HepG2 (cell line): ENCODE measurements around the gene NPDC1. TPM values are rescaled to one million over a fixed set of nuclear protein-coding genes. Genes with fewer than 3 reads are reported as not detected.

Source experiments
- ATAC-seq: fragments of 200-7000 bp; cut with Tn5 transposase; 3 replicates; pipeline ENCODE4 v1.9.1; 2020; ENCODE audit warnings: mild to moderate bottlenecking, moderate library complexity
- BruUV-seq: library from RNA; stranded (reverse); fragments of 400-500 nt; replicated peaks from 2 replicates; lab custom pipeline; 2021; lab: Mats Ljungman, UMichigan
- CTCF ChIA-PET: fragments of 300-600 bp; formaldehyde crosslinking; extraction: SDS; loops from one replicate; lab custom pipeline; 2021; ENCODE audit warnings: low total read pairs, inconsistent platforms, low intra/inter-chr PET ratio; lab: Yijun Ruan, JAX
- POLR2A ChIA-PET: fragments of 350-600 bp; sonication (Branson Sonifier 250); formaldehyde crosslinking; loops from one replicate; lab custom pipeline; 2020; ENCODE audit warnings: antibody characterized with exemption, inconsistent platforms; lab: Yijun Ruan, JAX
- DNase-seq: peaks from one replicate; pipeline ENCODE4 v3.0.0-alpha.2; 2015; ENCODE audit warnings: low spot score
- FAIRE-seq: peaks from 3 replicates; lab custom pipeline; 2011; peaks lifted over from hg19 to GRCh38; lab: Jason Lieb, UNC
- H2AFZ ChIP-seq: one replicate; pipeline ENCODE4 v1.6.1; 2011; ENCODE audit warnings: low read length, inconsistent platforms
- H3K27ac ChIP-seq: fragments of 300-600 bp; 3 replicates; pipeline ENCODE4 v1.8.0; 2011; ENCODE audit warnings: mixed run types, mild to moderate bottlenecking, mixed read lengths, low read length, inconsistent platforms; ENCODE audit not compliant: insufficient read depth; ENCODE audit errors: extremely low read length
- H3K27me3 ChIP-seq, 2 experiments: fragments of 200-600 bp in 1 of 2; 2 replicates in 1 of 2; 3 replicates in 1 of 2; pipeline versions ENCODE4 v1.6.0 to v1.8.0; 2011; ENCODE audit warnings: low read length in 2 of 2, mild to moderate bottlenecking in 2 of 2, moderate library complexity in 2 of 2, inconsistent platforms in 1 of 2; ENCODE audit not compliant: insufficient read depth in 2 of 2, control insufficient read depth in 1 of 2
- H3K36me3 ChIP-seq, 2 experiments: fragments of 200-600 bp in 1 of 2; replicated peaks in 1 of 2; 2 replicates in 1 of 2; 3 replicates in 1 of 2; pipeline versions ENCODE4 v1.5.1 to v1.8.0; 2011; ENCODE audit warnings: low read length in 2 of 2, inconsistent platforms in 1 of 2; ENCODE audit not compliant: insufficient read depth in 2 of 2, control insufficient read depth in 1 of 2
- H3K4me1 ChIP-seq: 2 replicates; pipeline ENCODE4 v1.5.1; 2012; ENCODE audit warnings: low read length, inconsistent platforms; ENCODE audit not compliant: insufficient read depth
- H3K4me2 ChIP-seq: 2 replicates; pipeline ENCODE4 v1.6.0; 2011; ENCODE audit warnings: low read depth, low read length, inconsistent platforms
- H3K4me3 ChIP-seq, 3 experiments: fragments of 200-600 bp in 1 of 3; sonication (generic), shearing (Covaris generic) in 1 of 3; replicated peaks in 1 of 3; 2 replicates each; pipeline ENCODE4 v1.5.1; 2011 to 2016; ENCODE audit warnings: low read length in 3 of 3, inconsistent platforms in 2 of 3, low read depth in 2 of 3, mild to moderate bottlenecking in 2 of 3, control low read depth in 1 of 3, mixed read lengths in 1 of 3; ENCODE audit not compliant: insufficient read depth in 1 of 3
- H3K79me2 ChIP-seq: one replicate; pipeline ENCODE4 v1.6.1; 2011; ENCODE audit warnings: low read length, inconsistent platforms; ENCODE audit not compliant: insufficient read depth
- H3K9ac ChIP-seq: 2 replicates; pipeline ENCODE4 v1.6.0; 2011; ENCODE audit warnings: mild to moderate bottlenecking, low read depth, low read length, inconsistent platforms; ENCODE audit not compliant: insufficient read depth
- H3K9me3 ChIP-seq: 2 replicates; pipeline ENCODE4 v1.5.1; 2012; ENCODE audit warnings: mild to moderate bottlenecking, low read length
- H4K20me1 ChIP-seq: 2 replicates; pipeline ENCODE4 v1.6.0; 2011; ENCODE audit warnings: inconsistent platforms, mild to moderate bottlenecking, low read length, moderate library complexity; ENCODE audit not compliant: insufficient read depth
- FOXA3 ChIP-seq: IDR thresholded peaks from 2 replicates; pipeline ENCODE4 v1.6.1; 2016; ENCODE audit warnings: missing genetic modification reagents, missing compliant biosample characterization
- PAF1 ChIP-seq: IDR thresholded peaks from 2 replicates; pipeline ENCODE4 v1.6.1; 2016; ENCODE audit warnings: missing genetic modification reagents, missing compliant biosample characterization
- POLR2AphosphoS2 ChIP-seq: IDR thresholded peaks from 2 replicates; pipeline ENCODE4 v1.6.1; 2011; ENCODE audit warnings: low read depth, low read length, improper control_type of control experiment
- SMARCC2 ChIP-seq: fragments of 450-650 bp; IDR thresholded peaks from 2 replicates; pipeline ENCODE4 v1.6.1; 2017; ENCODE audit warnings: antibody characterized with exemption, mild to moderate bottlenecking
- SRY ChIP-seq: sonication (generic); formaldehyde crosslinking; IDR thresholded peaks from 2 replicates; pipeline ENCODE4 v1.8.0; 2022; ENCODE audit warnings: mild to moderate bottlenecking, missing genetic modification reagents
- TCF12 ChIP-seq, 2 experiments: fragments of 450-650 bp in 1 of 2; sonication (generic) in 1 of 2; formaldehyde crosslinking in 1 of 2; IDR thresholded peaks; 2 replicates each; pipeline versions ENCODE4 v1.6.1 to v1.8.0; 2017 to 2022; ENCODE audit warnings: antibody characterized with exemption in 1 of 2, mild to moderate bottlenecking in 1 of 2, missing genetic modification reagents in 1 of 2, moderate library complexity in 1 of 2
- ZNF20 ChIP-seq: sonication (generic); formaldehyde crosslinking; IDR thresholded peaks from 2 replicates; pipeline ENCODE4 v1.4.0; 2020; ENCODE audit warnings: mild to moderate bottlenecking, moderate library complexity, missing genetic modification reagents
- ZNF512B ChIP-seq: sonication (generic); formaldehyde crosslinking; IDR thresholded peaks from 2 replicates; pipeline ENCODE4 v1.5.1; 2020; ENCODE audit warnings: missing genetic modification reagents, mild to moderate bottlenecking, borderline replicate concordance
- WGBS: methylation state at CpG from one replicate; pipeline ENCODE4 v1.1.6; 2017; ENCODE audit warnings: low lambda C conversion rate; 5-methylcytosine and 5-hydroxymethylcytosine counted together
- in situ Hi-C: cut with HindIII; loops from 2 replicates; pipeline ENCODE4 v1.10.0; 2017; ENCODE audit warnings: low pct_unique_long_range_greater_than_20kb; ENCODE audit not compliant: extremely low pct_ligation_motif_present
- intact Hi-C: fragments of 100-400 bp; cut with micrococcal nuclease; formaldehyde crosslinking; loops from one replicate; pipeline ENCODE4 v1.10.0; 2022; ENCODE audit not compliant: unreplicated experiment
- polyA plus RNA-seq, 8 experiments: library from polyadenylated mRNA; depleted of rRNA in 3 of 8; stranded (reverse) in 7 of 8; unstranded in 1 of 8; fragments of >200 nt; fragmentation: Illumina TruSeq in 4 of 8; extraction: Trizol in 4 of 8; gene quantifications; 2 replicates each; pipeline versions ENCODE4 v1.2.1 to v1.2.3, GENCODE V29; 2011 to 2016; ENCODE audit warnings: low read depth in 4 of 8, missing spikeins in 1 of 8, mixed read lengths in 1 of 8; ENCODE audit not compliant: insufficient read depth in 1 of 8
- total RNA-seq, 5 experiments: library from RNA; depleted of rRNA; stranded (reverse); fragments of >200 nt; fragmentation: Illumina TruSeq; extraction: Trizol; gene quantifications; 2 replicates each; pipeline ENCODE4 v1.2.3, GENCODE V29; 2016; ENCODE audit warnings: low read depth in 1 of 5

Gene NPDC1
- total and polyA plus RNA-seq, 2 of the 13 experiments (the other 11 are each of a cell fraction or from before 2014, with no cell fraction given): 0.84 to 5.4 TPM

- TF ChIP-seq ZNF20 (CRISPR knock-in tag) (no peak), FOXA3 (CRISPR knock-in tag) (no peak), ZNF512B (CRISPR knock-in tag) (no peak), POLR2AphosphoS2 (no peak), TCF12 (IDR thresholded peaks at IDR 0.05) (no peak), TCF12 (CRISPR knock-in tag; IDR thresholded peaks at IDR 0.05) (no peak), SMARCC2 (no peak), SRY (CRISPR knock-in tag) (no peak), PAF1 (CRISPR knock-in tag) (no peak)
- FAIRE-seq: no peak
- Histone ChIP-seq H3K27me3 (no peaks in the 10 kb centered on the region; a peak in 1 of 5 replicates), H3K4me1 (peaks cover 25% of the 10 kb centered on the region), H3K9me3 (no peaks in the 10 kb centered on the region), H3K4me3 (no peak overlapping the region), H3K4me2 (no peak overlapping the region), H2AFZ (no peak overlapping the region), H3K27ac (no peak overlapping the region), H3K79me2 (peaks cover 13% of the 10 kb centered on the region), H3K9ac (no peak overlapping the region), H4K20me1 (peaks cover 7% of the 10 kb centered on the region; the same call in 1 of the 2 replicates), H3K36me3 (peaks cover 3 to 16% of the 10 kb centered on the region in 2 experiments; a peak in 2 of 5 replicates)
- no peak for ATAC-seq
- intact Hi-C loops (no loop called here), in situ Hi-C loops (no loop called here)
- no peak for DNase-seq
- POLR2A ChIA-PET: no interaction called here
- 94% methylated on average over 8 of the region's 12 CpGs for WGBS
- CTCF ChIA-PET: interaction anchor here (1.3 kb wide), 1 partner anchor 19 kb away, joined by 16 read pairs; the partner anchor contains the start of gene NPDC1
- BruUV-seq: no TSS peak
Measured at GRCh38 chr9:137064880-137065164, 18.8 kb upstream of the NPDC1 start.
